Measurements from ENCODE around the gene CIB1.

CIB1 gene

GRCh38 chr15:90230071-90230494 lies 3.7 kb downstream of the CIB1 start:
- in situ Hi-C loops (cut with HindIII; ENCODE audit: low sequenced_read_pairs): no loop called here
- DNase-seq (ENCODE audit: low read depth, low spot score): no peak
- no peak overlapping the region for H3K4me3 ChIP-seq (ENCODE audit: low read depth, low read length)
- no peak for TF ChIP-seq CTCF (IDR thresholded peaks at IDR 0.05; ENCODE audit: low read depth, low read length)

- in situ Hi-C loops (cut with HindIII; ENCODE audit: low sequenced_read_pairs): no loop called here
- H3K4me3 ChIP-seq (ENCODE audit: low read depth, low read length): no peak overlapping the region
- TF ChIP-seq CTCF (IDR thresholded peaks at IDR 0.05; ENCODE audit: low read depth, low read length): no peak
- DNase-seq (ENCODE audit: low read depth, low spot score): no peak
Observed at GRCh38 chr15:90228960-90229359, 4.8 kb downstream of the CIB1 start.

- no peak overlapping the region for H3K4me3 ChIP-seq (ENCODE audit: low read depth, low read length)
- no peak for TF ChIP-seq CTCF (IDR thresholded peaks at IDR 0.05; ENCODE audit: low read depth, low read length)
- DNase-seq (ENCODE audit: low read depth, low spot score): no peak
- in situ Hi-C loops (cut with HindIII; ENCODE audit: low sequenced_read_pairs): no loop called here
Observed at GRCh38 chr15:90227816-90228772, 5.6 kb downstream of the CIB1 start.

GRCh38 chr15:90227336-90227735 lies 6.4 kb downstream of the CIB1 start:
- no peak for DNase-seq (ENCODE audit: low read depth, low spot score)
- no peak for TF ChIP-seq CTCF (IDR thresholded peaks at IDR 0.05; ENCODE audit: low read depth, low read length)
- no peak overlapping the region for H3K4me3 ChIP-seq (ENCODE audit: low read depth, low read length)
- in situ Hi-C loops (cut with HindIII; ENCODE audit: low sequenced_read_pairs): no loop called here

DNA sequence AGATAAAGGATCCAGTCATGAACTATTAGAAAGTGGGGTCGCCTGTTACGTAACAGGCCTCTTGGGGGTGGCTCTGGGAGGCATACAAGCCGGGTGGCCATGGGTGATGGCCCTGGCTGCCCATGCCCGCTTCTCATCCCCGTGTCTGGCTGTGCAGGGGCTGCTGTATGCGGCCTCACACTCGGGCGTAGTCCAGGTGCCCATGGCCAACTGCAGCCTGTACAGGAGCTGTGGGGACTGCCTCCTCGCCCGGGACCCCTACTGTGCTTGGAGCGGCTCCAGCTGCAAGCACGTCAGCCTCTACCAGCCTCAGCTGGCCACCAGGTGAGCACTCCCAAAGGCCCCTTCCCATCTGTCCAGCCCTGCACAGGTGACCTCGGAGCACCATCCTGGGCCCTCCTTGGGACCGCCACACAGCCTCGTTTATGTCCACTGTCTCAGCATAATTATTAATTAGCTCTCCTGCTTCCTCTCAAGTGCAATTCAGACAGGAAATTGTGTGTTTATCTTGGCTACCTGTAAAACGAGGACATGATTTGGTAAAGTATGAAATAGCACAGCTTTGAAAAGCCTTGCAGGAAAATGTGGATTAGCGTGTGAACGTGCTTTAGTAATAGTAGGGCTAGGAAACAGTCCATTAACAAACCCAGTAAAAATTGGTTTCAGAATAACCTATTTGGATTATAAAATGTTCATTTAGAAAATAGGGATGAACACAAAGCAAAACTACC lies 8.1 kb downstream of the CIB1 start:
- no peak for DNase-seq (ENCODE audit: low read depth, low spot score)
- no peak overlapping the region for H3K4me3 ChIP-seq (ENCODE audit: low read depth, low read length)
- in situ Hi-C loops (cut with HindIII; ENCODE audit: low sequenced_read_pairs): no loop called here
- TF ChIP-seq CTCF (IDR thresholded peaks at IDR 0.05; ENCODE audit: low read depth, low read length): no peak

GRCh38 chr15:90225047-90225446 lies 8.7 kb downstream of the CIB1 start:
- no peak for TF ChIP-seq CTCF (IDR thresholded peaks at IDR 0.05; ENCODE audit: low read depth, low read length)
- H3K4me3 ChIP-seq (ENCODE audit: low read depth, low read length): no peak overlapping the region
- in situ Hi-C loops (cut with HindIII; ENCODE audit: low sequenced_read_pairs): no loop called here
- no peak for DNase-seq (ENCODE audit: low read depth, low spot score)

All from astrocyte of the spinal cord (primary cell).